Liver (tissue), 9 donors: ENCODE data around the gene AMD1. TPM values are rescaled to one million over a fixed set of nuclear protein-coding genes. Genes with fewer than 3 reads are reported as not detected.

ENCODE experiments used
- DNase-seq: peaks from one replicate; pipeline ENCODE4 v3.0.0-alpha.2; 2017; ENCODE audit warnings: low spot score
- H3K27ac ChIP-seq, 2 donors: one replicate each; pipeline ENCODE4 v1.7.0; 2013; ENCODE audit warnings: inconsistent platforms in 2 of 2, low read length in 2 of 2, control low read depth in 1 of 2, low read depth in 1 of 2, mild to moderate bottlenecking in 1 of 2
- H3K27me3 ChIP-seq, 4 donors: one replicate each; pipeline versions ENCODE4 v1.6.1 to v1.7.0; 2013; ENCODE audit warnings: low read length in 3 of 4, inconsistent platforms in 1 of 4, mild to moderate bottlenecking in 1 of 4, moderate library complexity in 1 of 4; ENCODE audit not compliant: control insufficient read depth in 4 of 4, insufficient read depth in 4 of 4
- H3K36me3 ChIP-seq, 4 donors: one replicate each; pipeline versions ENCODE4 v1.6.1 to v1.7.0; 2013; ENCODE audit warnings: low read length in 3 of 4, mild to moderate bottlenecking in 3 of 4, low read depth in 1 of 4, moderate library complexity in 1 of 4; ENCODE audit not compliant: control insufficient read depth in 4 of 4, insufficient read depth in 3 of 4
- H3K4me1 ChIP-seq, 4 donors: one replicate each; pipeline versions ENCODE4 v1.6.1 to v1.7.0; 2013; ENCODE audit warnings: low read length in 3 of 4, mild to moderate bottlenecking in 3 of 4, moderate library complexity in 1 of 4; ENCODE audit not compliant: control insufficient read depth in 4 of 4, insufficient read depth in 4 of 4
- H3K4me3 ChIP-seq, 3 donors: one replicate each; pipeline versions ENCODE4 v1.6.1 to v1.7.0; 2013; ENCODE audit warnings: low read length in 3 of 3, control low read depth in 1 of 3, low read depth in 1 of 3, mild to moderate bottlenecking in 1 of 3
- H3K9ac ChIP-seq, 2 donors: one replicate each; pipeline ENCODE4 v1.7.0; 2013; ENCODE audit warnings: low read length in 2 of 2, mild to moderate bottlenecking in 2 of 2, moderate library complexity in 2 of 2, control low read depth in 1 of 2, low read depth in 1 of 2
- H3K9me3 ChIP-seq, 4 donors: one replicate each; pipeline versions ENCODE4 v1.6.1 to v1.7.0; 2013; ENCODE audit warnings: low read length in 3 of 4; ENCODE audit not compliant: control insufficient read depth in 4 of 4
- EGR1 ChIP-seq, 2 donors: IDR thresholded peaks; 2 replicates each; pipeline ENCODE4 v1.6.1; 2016 to 2018; ENCODE audit warnings: antibody characterized with exemption in 2 of 2, low read depth in 2 of 2
- FOXA1 ChIP-seq: IDR thresholded peaks from 2 replicates; pipeline ENCODE4 v1.6.1; 2016; ENCODE audit warnings: antibody characterized with exemption
- GABPA ChIP-seq, 2 donors: IDR thresholded peaks in 1 of 2; conservative IDR thresholded peaks in 1 of 2; 2 replicates each; pipeline ENCODE4 v1.6.1; 2016; ENCODE audit warnings: antibody characterized with exemption in 2 of 2, mild to moderate bottlenecking in 1 of 2, moderate library complexity in 1 of 2
- HNF4A ChIP-seq, 2 donors: conservative IDR thresholded peaks; 2 replicates each; pipeline ENCODE4 v1.6.1; 2016; ENCODE audit warnings: antibody characterized with exemption in 2 of 2, mild to moderate bottlenecking in 2 of 2
- HNF4G ChIP-seq: IDR thresholded peaks from 2 replicates; pipeline ENCODE4 v1.6.1; 2016; ENCODE audit warnings: antibody characterized with exemption
- NR2F2 ChIP-seq: IDR thresholded peaks from 2 replicates; pipeline ENCODE4 v1.6.1; 2016; ENCODE audit warnings: antibody characterized with exemption
- RAD21 ChIP-seq, 2 donors: IDR thresholded peaks; 2 replicates each; pipeline ENCODE4 v1.6.1; 2016; ENCODE audit warnings: antibody characterized with exemption in 2 of 2, mild to moderate bottlenecking in 2 of 2
- RXRA ChIP-seq, 2 donors: IDR thresholded peaks; 2 replicates each; pipeline ENCODE4 v1.6.1; 2017 to 2018; ENCODE audit warnings: antibody characterized with exemption in 2 of 2, mild to moderate bottlenecking in 1 of 2
- SP1 ChIP-seq: IDR thresholded peaks from 2 replicates; pipeline ENCODE4 v1.6.1; 2018; ENCODE audit warnings: antibody characterized with exemption, mild to moderate bottlenecking
- WGBS: extraction: QIAGEN DNeasy Blood & Tissue Kit; methylation state at CpG from one replicate; pipeline ENCODE4 v1.1.7; 2013; 5-methylcytosine and 5-hydroxymethylcytosine counted together
- polyA plus RNA-seq, 2 donors: library from polyadenylated mRNA; stranded (reverse) in 1 of 2; unstranded in 1 of 2; fragments of 200-250 nt in 1 of 2; fragments of >200 nt in 1 of 2; fragmentation: Nextera tagmentation in 1 of 2; extraction: Ambion mirVana in 1 of 2; gene quantifications; one replicate each; pipeline versions ENCODE4 v1.2.1 to v1.2.3, GENCODE V29; 2013 to 2015
- total RNA-seq, 2 donors: library from RNA; depleted of rRNA; stranded (reverse); fragments of >200 nt; gene quantifications; one replicate each; pipeline ENCODE4 v1.2.3, GENCODE V29; 2014
- TF ChIP-seq, protein P1 (sequence below): IDR thresholded peaks from 2 replicates; pipeline ENCODE4 v1.6.1; 2016; ENCODE audit warnings: antibody characterized with exemption
- TF ChIP-seq, protein P2 (sequence below): IDR thresholded peaks from 2 replicates; pipeline ENCODE4 v1.6.1; 2016; ENCODE audit warnings: antibody characterized with exemption, mild to moderate bottlenecking
- donor health status: healthy.
- donor health status: healthy.
- donor health status: healthy.
- donor health status: healthy.
- donor health status: healthy.

The AMD1 gene
- total and polyA plus RNA-seq, 4 donors: 14.5 to 46.4 (median 32.7) TPM

DNA sequence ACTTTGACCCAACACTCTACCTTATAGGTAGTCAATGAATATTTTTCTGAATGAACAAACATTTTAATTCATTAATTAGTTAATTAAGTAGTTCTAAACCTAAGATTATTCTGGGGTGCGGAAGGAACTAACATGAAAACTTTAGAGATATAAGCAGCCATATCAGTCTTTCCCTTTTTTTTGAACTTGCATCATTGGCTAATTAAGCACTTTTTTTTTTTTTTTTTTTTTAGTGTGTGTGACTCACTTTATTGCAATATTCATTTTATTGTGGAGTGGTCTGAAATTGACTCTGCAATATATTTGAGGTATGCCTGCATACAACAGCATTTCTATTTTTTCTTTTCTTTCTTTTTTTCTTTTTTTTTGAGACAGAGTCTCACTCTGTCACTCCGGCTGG, 21.8 kb upstream of the AMD1 start:
- Histone ChIP-seq H3K9me3 (no peaks in the 10 kb centered on the region), H3K36me3 (no peaks in the 10 kb centered on the region), H3K27ac (no peak overlapping the region), H3K4me3 (no peak overlapping the region), H3K9ac (no peak overlapping the region), H3K4me1 (no peaks in the 10 kb centered on the region), H3K27me3 (no peaks in the 10 kb centered on the region)
- WGBS: 97% methylated on average over 2 of the region's 2 CpGs
- no peak for TF ChIP-seq RXRA (IDR thresholded peaks at IDR 0.05)
- no peak for TF ChIP-seq FOXA1
- DNase-seq: no peak

DNA sequence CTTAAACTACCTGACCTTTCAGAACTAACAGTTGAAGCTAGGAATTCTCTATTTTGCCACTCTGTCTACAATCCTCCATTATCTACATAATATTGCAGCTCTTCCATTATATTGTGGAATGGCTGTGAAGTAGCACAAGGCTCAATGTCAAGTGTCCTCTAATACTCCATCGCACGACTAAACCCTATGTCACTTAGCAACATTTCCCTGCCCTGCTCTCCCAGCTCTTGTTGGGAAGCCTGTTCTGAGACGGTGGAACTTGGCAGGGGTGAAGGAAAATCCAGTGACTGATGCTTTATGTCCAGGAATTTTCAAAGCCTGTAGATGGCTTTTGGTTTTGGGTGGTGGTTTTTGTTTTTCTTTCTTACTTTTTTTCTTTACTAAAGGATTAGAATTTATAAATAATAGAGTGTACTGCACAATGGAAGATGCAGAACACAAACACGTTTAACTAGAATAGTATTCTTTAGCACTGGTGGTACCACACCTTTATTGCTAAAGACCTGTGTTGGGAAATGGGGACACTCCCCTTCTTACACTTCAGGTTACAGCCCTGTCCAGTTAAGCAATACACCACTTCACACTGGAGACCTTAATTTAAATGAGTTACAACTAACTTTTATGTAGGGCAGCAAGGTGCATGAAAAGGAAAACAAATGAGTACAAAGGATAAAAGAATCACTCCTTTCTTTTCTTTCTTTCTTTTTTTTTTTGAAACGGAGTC, 20.7 kb upstream of the AMD1 start:
- H3K27ac ChIP-seq: no peak overlapping the region
- H3K4me3 ChIP-seq: no peak overlapping the region
- 83% methylated on average over 5 of the region's 5 CpGs for WGBS
- no peak for TF ChIP-seq FOXA1
- TF ChIP-seq EGR1 (IDR thresholded peaks at IDR 0.05; ENCODE audit: low read depth in 2 of 2): no peak
- no peak for TF ChIP-seq NR2F2
- TF ChIP-seq HNF4A (conservative IDR thresholded peaks at IDR 0.05): no peak
- TF ChIP-seq, protein P1, sequence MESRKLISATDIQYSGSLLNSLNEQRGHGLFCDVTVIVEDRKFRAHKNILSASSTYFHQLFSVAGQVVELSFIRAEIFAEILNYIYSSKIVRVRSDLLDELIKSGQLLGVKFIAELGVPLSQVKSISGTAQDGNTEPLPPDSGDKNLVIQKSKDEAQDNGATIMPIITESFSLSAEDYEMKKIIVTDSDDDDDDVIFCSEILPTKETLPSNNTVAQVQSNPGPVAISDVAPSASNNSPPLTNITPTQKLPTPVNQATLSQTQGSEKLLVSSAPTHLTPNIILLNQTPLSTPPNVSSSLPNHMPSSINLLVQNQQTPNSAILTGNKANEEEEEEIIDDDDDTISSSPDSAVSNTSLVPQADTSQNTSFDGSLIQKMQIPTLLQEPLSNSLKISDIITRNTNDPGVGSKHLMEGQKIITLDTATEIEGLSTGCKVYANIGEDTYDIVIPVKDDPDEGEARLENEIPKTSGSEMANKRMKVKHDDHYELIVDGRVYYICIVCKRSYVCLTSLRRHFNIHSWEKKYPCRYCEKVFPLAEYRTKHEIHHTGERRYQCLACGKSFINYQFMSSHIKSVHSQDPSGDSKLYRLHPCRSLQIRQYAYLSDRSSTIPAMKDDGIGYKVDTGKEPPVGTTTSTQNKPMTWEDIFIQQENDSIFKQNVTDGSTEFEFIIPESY: no peak
- TF ChIP-seq SP1: no peak
- no peak for TF ChIP-seq HNF4G
- TF ChIP-seq, protein P2, sequence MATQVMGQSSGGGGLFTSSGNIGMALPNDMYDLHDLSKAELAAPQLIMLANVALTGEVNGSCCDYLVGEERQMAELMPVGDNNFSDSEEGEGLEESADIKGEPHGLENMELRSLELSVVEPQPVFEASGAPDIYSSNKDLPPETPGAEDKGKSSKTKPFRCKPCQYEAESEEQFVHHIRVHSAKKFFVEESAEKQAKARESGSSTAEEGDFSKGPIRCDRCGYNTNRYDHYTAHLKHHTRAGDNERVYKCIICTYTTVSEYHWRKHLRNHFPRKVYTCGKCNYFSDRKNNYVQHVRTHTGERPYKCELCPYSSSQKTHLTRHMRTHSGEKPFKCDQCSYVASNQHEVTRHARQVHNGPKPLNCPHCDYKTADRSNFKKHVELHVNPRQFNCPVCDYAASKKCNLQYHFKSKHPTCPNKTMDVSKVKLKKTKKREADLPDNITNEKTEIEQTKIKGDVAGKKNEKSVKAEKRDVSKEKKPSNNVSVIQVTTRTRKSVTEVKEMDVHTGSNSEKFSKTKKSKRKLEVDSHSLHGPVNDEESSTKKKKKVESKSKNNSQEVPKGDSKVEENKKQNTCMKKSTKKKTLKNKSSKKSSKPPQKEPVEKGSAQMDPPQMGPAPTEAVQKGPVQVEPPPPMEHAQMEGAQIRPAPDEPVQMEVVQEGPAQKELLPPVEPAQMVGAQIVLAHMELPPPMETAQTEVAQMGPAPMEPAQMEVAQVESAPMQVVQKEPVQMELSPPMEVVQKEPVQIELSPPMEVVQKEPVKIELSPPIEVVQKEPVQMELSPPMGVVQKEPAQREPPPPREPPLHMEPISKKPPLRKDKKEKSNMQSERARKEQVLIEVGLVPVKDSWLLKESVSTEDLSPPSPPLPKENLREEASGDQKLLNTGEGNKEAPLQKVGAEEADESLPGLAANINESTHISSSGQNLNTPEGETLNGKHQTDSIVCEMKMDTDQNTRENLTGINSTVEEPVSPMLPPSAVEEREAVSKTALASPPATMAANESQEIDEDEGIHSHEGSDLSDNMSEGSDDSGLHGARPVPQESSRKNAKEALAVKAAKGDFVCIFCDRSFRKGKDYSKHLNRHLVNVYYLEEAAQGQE: no peak
- TF ChIP-seq GABPA (IDR thresholded peaks at IDR 0.05 in 1 of 2, conservative IDR thresholded peaks at IDR 0.05 in 1 of 2): no peak
- no peak overlapping the region for H3K9ac ChIP-seq
- no peaks in the 10 kb centered on the region for H3K36me3 ChIP-seq
- no peaks in the 10 kb centered on the region for H3K9me3 ChIP-seq
- no peaks in the 10 kb centered on the region for H3K27me3 ChIP-seq
- H3K4me1 ChIP-seq: no peaks in the 10 kb centered on the region
- DNase-seq: no peak

- 96% methylated on average over 3 of the region's 3 CpGs for WGBS
- no peak overlapping the region for H3K27ac ChIP-seq
Observed at GRCh38 chr6:110856296-110856695, 18.3 kb upstream of the AMD1 start.

More at GRCh38 chr6:110856296-110856695, 18.3 kb upstream of the AMD1 start:
- no peak for DNase-seq
- H3K27me3 ChIP-seq: no peaks in the 10 kb centered on the region
- H3K4me1 ChIP-seq: no peaks in the 10 kb centered on the region
- no peak overlapping the region for H3K9ac ChIP-seq
- no peak for TF ChIP-seq EGR1 (IDR thresholded peaks at IDR 0.05; ENCODE audit: low read depth in 2 of 2)
- TF ChIP-seq SP1: no peak
- TF ChIP-seq RAD21 (IDR thresholded peaks at IDR 0.05): no peak
- TF ChIP-seq RXRA (IDR thresholded peaks at IDR 0.05): no peak
- H3K9me3 ChIP-seq: no peaks in the 10 kb centered on the region
- no peak overlapping the region for H3K4me3 ChIP-seq
- H3K36me3 ChIP-seq: no peaks in the 10 kb centered on the region
